HepG2 (cell line): ENCODE data around the gene FSD2. TPM values are rescaled to one million over a fixed set of nuclear protein-coding genes. Genes with fewer than 3 reads are reported as not detected.

Source experiments
- ARHGAP35 ChIP-seq: sonication (generic); formaldehyde crosslinking; IDR thresholded peaks from 2 replicates; pipeline ENCODE4 v1.9.0; 2022; ENCODE audit warnings: mild to moderate bottlenecking, inconsistent platforms, moderate library complexity, missing genetic modification reagents, borderline replicate concordance
- ELF3 ChIP-seq: IDR thresholded peaks from 2 replicates; pipeline ENCODE4 v1.6.1; 2016; ENCODE audit warnings: missing genetic modification reagents, missing compliant biosample characterization
- HNRNPK ChIP-seq: fragments of 200-400 bp; formaldehyde crosslinking; IDR thresholded peaks from 2 replicates; pipeline ENCODE4 v1.6.1; 2018; ENCODE audit warnings: low read length, low read depth, moderate library complexity, mild to moderate bottlenecking; ENCODE audit not compliant: poor library complexity, severe bottlenecking
- KDM2A ChIP-seq: sonication (generic); formaldehyde crosslinking; IDR thresholded peaks from 2 replicates; pipeline ENCODE4 v1.4.0; 2020; ENCODE audit warnings: low read depth, missing genetic modification reagents, borderline replicate concordance
- ONECUT2 ChIP-seq: sonication (generic); formaldehyde crosslinking; IDR thresholded peaks from 2 replicates; pipeline ENCODE4 v1.4.0; 2020; ENCODE audit warnings: missing genetic modification reagents
- POLR2AphosphoS5 ChIP-seq: IDR thresholded peaks from 2 replicates; pipeline ENCODE4 v1.6.1; 2012; ENCODE audit warnings: low read depth, low read length
- RELA ChIP-seq: sonication (generic); formaldehyde crosslinking; IDR thresholded peaks from 2 replicates; pipeline ENCODE4 v1.4.0; 2020; ENCODE audit warnings: missing genetic modification reagents
- SRSF9 ChIP-seq: fragments of 200-400 bp; formaldehyde crosslinking; IDR thresholded peaks from 2 replicates; pipeline ENCODE4 v1.6.1; 2018; ENCODE audit warnings: borderline replicate concordance, mild to moderate bottlenecking, low read depth, low read length; ENCODE audit not compliant: insufficient read depth, poor library complexity, severe bottlenecking
- TARDBP ChIP-seq: sonication (generic); formaldehyde crosslinking; IDR thresholded peaks from 2 replicates; pipeline ENCODE4 v1.8.0; 2022; ENCODE audit warnings: mild to moderate bottlenecking, missing genetic modification reagents
- ZFP62 ChIP-seq: sonication (generic); formaldehyde crosslinking; IDR thresholded peaks from 2 replicates; pipeline ENCODE4 v1.4.0; 2020; ENCODE audit warnings: missing genetic modification reagents
- ZNF20 ChIP-seq: sonication (generic); formaldehyde crosslinking; IDR thresholded peaks from 2 replicates; pipeline ENCODE4 v1.4.0; 2020; ENCODE audit warnings: mild to moderate bottlenecking, moderate library complexity, missing genetic modification reagents
- polyA plus RNA-seq, 8 experiments: library from polyadenylated mRNA; depleted of rRNA in 3 of 8; stranded (reverse) in 7 of 8; unstranded in 1 of 8; fragments of >200 nt; fragmentation: Illumina TruSeq in 4 of 8; extraction: Trizol in 4 of 8; gene quantifications; 2 replicates each; pipeline versions ENCODE4 v1.2.1 to v1.2.3, GENCODE V29; 2011 to 2016; ENCODE audit warnings: low read depth in 4 of 8, missing spikeins in 1 of 8, mixed read lengths in 1 of 8; ENCODE audit not compliant: insufficient read depth in 1 of 8
- total RNA-seq, 5 experiments: library from RNA; depleted of rRNA; stranded (reverse); fragments of >200 nt; fragmentation: Illumina TruSeq; extraction: Trizol; gene quantifications; 2 replicates each; pipeline ENCODE4 v1.2.3, GENCODE V29; 2016; ENCODE audit warnings: low read depth in 1 of 5
- TF ChIP-seq, protein P1 (sequence below), 2 experiments: fragments of 450-650 bp in 1 of 2; sonication (generic) in 1 of 2; formaldehyde crosslinking in 1 of 2; IDR thresholded peaks; 2 replicates each; pipeline versions ENCODE4 v1.6.1 to v1.8.0; 2016 to 2022; ENCODE audit warnings: antibody characterized with exemption in 1 of 2, mild to moderate bottlenecking in 1 of 2, missing genetic modification reagents in 1 of 2
- TF ChIP-seq, protein P2 (sequence below): sonication (generic); formaldehyde crosslinking; IDR thresholded peaks from 2 replicates; pipeline ENCODE4 v1.4.0; 2020; ENCODE audit warnings: missing genetic modification reagents, borderline replicate concordance
- TF ChIP-seq, protein P3 (sequence below): IDR thresholded peaks from 2 replicates; pipeline ENCODE4 v1.6.1; 2016; ENCODE audit warnings: missing genetic modification reagents, missing compliant biosample characterization

Gene FSD2
- total and polyA plus RNA-seq, 2 of the 13 experiments (the other 11 are each of a cell fraction or from before 2014, with no cell fraction given), result not detected

DNA sequence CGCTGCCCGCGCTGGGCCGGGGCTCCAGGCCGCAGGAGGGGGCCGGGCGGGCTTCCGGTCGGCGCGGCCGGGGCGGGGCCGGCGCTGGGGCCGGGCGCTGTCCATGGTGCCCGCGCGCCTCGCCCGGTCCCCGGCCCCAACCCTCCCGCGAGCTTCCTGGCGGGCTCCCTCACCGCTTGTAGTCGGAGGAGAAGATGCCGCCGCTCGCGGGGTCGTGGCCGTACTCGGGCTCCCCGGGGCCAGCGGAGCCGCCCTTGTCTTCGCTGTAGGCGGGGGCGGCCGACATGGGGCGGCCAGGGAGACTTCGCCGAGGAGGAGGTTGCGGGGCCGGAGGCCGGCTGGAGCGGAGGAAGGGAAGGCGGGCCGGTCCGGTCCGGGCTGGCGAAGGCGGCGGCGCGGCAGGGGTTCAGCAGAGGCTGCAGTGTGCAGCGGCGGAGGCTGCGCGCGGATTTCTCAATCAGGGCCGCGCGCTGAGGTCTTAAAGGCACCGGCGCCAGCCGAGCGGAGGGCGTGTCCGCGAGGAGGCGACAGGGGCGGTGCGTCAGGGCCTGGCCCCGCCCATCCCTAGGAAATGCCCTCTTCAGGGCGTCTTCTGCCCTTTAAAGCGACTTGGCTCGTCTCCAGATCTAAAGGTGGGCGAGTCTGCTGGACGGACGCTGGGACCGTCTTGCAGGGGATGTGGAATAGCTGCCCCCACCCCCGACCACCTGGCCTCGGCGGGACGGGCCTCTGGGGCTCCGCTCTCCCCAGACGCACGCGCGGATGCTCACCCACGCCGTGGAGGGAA, 96.3 kb downstream of the FSD2 start, which contains the start of gene AP3B2 (continued):
- TF ChIP-seq, protein P1, sequence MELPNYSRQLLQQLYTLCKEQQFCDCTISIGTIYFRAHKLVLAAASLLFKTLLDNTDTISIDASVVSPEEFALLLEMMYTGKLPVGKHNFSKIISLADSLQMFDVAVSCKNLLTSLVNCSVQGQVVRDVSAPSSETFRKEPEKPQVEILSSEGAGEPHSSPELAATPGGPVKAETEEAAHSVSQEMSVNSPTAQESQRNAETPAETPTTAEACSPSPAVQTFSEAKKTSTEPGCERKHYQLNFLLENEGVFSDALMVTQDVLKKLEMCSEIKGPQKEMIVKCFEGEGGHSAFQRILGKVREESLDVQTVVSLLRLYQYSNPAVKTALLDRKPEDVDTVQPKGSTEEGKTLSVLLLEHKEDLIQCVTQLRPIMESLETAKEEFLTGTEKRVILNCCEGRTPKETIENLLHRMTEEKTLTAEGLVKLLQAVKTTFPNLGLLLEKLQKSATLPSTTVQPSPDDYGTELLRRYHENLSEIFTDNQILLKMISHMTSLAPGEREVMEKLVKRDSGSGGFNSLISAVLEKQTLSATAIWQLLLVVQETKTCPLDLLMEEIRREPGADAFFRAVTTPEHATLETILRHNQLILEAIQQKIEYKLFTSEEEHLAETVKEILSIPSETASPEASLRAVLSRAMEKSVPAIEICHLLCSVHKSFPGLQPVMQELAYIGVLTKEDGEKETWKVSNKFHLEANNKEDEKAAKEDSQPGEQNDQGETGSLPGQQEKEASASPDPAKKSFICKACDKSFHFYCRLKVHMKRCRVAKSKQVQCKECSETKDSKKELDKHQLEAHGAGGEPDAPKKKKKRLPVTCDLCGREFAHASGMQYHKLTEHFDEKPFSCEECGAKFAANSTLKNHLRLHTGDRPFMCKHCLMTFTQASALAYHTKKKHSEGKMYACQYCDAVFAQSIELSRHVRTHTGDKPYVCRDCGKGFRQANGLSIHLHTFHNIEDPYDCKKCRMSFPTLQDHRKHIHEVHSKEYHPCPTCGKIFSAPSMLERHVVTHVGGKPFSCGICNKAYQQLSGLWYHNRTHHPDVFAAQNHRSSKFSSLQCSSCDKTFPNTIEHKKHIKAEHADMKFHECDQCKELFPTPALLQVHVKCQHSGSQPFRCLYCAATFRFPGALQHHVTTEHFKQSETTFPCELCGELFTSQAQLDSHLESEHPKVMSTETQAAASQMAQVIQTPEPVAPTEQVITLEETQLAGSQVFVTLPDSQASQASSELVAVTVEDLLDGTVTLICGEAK (IDR thresholded peaks at IDR 0.05), result no peak
- TF ChIP-seq, protein P1 (CRISPR knock-in tag; IDR thresholded peaks at IDR 0.05), result no peak
- no peak for TF ChIP-seq RELA
- TF ChIP-seq SRSF9, result no peak
- TF ChIP-seq, protein P2, sequence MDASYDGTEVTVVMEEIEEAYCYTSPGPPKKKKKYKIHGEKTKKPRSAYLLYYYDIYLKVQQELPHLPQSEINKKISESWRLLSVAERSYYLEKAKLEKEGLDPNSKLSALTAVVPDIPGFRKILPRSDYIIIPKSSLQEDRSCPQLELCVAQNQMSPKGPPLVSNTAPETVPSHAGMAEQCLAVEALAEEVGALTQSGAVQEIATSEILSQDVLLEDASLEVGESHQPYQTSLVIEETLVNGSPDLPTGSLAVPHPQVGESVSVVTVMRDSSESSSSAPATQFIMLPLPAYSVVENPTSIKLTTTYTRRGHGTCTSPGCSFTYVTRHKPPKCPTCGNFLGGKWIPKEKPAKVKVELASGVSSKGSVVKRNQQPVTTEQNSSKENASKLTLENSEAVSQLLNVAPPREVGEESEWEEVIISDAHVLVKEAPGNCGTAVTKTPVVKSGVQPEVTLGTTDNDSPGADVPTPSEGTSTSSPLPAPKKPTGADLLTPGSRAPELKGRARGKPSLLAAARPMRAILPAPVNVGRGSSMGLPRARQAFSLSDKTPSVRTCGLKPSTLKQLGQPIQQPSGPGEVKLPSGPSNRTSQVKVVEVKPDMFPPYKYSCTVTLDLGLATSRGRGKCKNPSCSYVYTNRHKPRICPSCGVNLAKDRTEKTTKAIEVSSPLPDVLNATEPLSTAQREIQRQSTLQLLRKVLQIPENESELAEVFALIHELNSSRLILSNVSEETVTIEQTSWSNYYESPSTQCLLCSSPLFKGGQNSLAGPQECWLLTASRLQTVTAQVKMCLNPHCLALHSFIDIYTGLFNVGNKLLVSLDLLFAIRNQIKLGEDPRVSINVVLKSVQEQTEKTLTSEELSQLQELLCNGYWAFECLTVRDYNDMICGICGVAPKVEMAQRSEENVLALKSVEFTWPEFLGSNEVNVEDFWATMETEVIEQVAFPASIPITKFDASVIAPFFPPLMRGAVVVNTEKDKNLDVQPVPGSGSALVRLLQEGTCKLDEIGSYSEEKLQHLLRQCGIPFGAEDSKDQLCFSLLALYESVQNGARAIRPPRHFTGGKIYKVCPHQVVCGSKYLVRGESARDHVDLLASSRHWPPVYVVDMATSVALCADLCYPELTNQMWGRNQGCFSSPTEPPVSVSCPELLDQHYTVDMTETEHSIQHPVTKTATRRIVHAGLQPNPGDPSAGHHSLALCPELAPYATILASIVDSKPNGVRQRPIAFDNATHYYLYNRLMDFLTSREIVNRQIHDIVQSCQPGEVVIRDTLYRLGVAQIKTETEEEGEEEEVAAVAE (CRISPR knock-in tag), result no peak
- peak; percentile 21; the same call in 1 of the 2 replicates for TF ChIP-seq ELF3 (CRISPR knock-in tag)
- no peak; the same call in 1 of the 2 replicates for TF ChIP-seq ARHGAP35
- no peak for TF ChIP-seq POLR2AphosphoS5
- no peak for TF ChIP-seq TARDBP
- TF ChIP-seq ZFP62, result no peak
- no peak for TF ChIP-seq HNRNPK
- no peak for TF ChIP-seq ZNF20 (CRISPR knock-in tag)
- no peak for TF ChIP-seq KDM2A
- TF ChIP-seq ONECUT2 (CRISPR knock-in tag), result no peak
- TF ChIP-seq, protein P3, sequence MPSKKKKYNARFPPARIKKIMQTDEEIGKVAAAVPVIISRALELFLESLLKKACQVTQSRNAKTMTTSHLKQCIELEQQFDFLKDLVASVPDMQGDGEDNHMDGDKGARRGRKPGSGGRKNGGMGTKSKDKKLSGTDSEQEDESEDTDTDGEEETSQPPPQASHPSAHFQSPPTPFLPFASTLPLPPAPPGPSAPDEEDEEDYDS, result no peak
